ENCODE results near the gene PARD3B.

DNA sequence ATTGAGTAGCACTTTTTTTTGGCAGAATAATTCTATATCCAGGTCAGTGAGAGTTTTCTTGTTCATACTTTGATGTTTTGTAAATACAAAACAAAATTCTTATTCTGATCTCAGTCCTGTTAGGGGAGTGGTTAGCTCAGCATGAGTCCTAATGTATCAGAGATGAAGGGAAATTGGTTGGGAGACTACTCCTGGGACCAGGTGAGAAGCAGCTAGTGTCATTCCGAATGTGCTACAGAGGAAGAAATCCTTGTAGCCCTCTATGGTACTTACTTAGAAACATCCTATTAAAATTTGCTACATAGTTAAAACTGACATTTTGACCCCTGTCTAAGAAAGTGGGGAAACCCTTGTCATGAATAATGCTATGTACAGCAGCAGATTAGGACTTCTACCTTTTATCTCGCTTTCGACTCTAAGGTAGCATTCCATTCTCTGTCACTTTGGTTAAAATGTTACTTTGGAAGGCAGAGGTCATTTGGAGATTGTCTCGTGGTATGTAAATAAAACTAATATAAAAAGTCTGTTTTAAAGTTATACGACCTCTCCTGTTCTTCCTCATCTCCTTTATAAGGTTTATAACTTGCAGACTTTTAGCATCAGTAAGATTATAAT is 65.8 kb downstream of the PARD3B start:
- TF ChIP-seq, protein P1, sequence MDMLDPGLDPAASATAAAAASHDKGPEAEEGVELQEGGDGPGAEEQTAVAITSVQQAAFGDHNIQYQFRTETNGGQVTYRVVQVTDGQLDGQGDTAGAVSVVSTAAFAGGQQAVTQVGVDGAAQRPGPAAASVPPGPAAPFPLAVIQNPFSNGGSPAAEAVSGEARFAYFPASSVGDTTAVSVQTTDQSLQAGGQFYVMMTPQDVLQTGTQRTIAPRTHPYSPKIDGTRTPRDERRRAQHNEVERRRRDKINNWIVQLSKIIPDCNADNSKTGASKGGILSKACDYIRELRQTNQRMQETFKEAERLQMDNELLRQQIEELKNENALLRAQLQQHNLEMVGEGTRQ (IDR thresholded peaks at IDR 0.05; ENCODE audit: low read length): no peak
- TF ChIP-seq CTCF (IDR thresholded peaks at IDR 0.05; ENCODE audit: control extremely low read depth in 1 of 3, insufficient read depth in 1 of 3, low read depth in 1 of 3, low read length in 3 of 3): no peak
- no peak for TF ChIP-seq POLR2A (IDR thresholded peaks at IDR 0.05; ENCODE audit: control extremely low read depth in 1 of 2, low read depth in 2 of 2, low read length in 2 of 2)
- TF ChIP-seq RXRA (IDR thresholded peaks at IDR 0.05; ENCODE audit: insufficient read depth, low read depth, low read length): no peak
- no peak for TF ChIP-seq JUND (IDR thresholded peaks at IDR 0.05; ENCODE audit: low read length)
- TF ChIP-seq POLR2AphosphoS5 (IDR thresholded peaks at IDR 0.05; ENCODE audit: low read depth, low read length): no peak
- no peak for TF ChIP-seq KDM1A (IDR thresholded peaks at IDR 0.05; ENCODE audit: borderline replicate concordance, low read length)
- TF ChIP-seq MAFK (IDR thresholded peaks at IDR 0.05; ENCODE audit: low read depth, low read length): no peak
- no peak for TF ChIP-seq MAX (IDR thresholded peaks at IDR 0.05)
- no peak for TF ChIP-seq EZH2 (IDR thresholded peaks at IDR 0.05; ENCODE audit: low read depth, low read length, severe bottlenecking)
- TF ChIP-seq YY1 (IDR thresholded peaks at IDR 0.05; ENCODE audit: low read depth, low read length): no peak
- no peak for TF ChIP-seq NRF1 (IDR thresholded peaks at IDR 0.05; ENCODE audit: low read depth, low read length)

Data from H1 (cell line).